ENCODE results near the gene ACP7. TPM values are rescaled to one million over a fixed set of nuclear protein-coding genes. Genes with fewer than 3 reads are reported as not detected.

Gene ACP7
- total and polyA plus RNA-seq, 9 of the 15 experiments (the other 6 are each of a cell fraction or from before 2014, with no cell fraction given): not detected

DNA sequence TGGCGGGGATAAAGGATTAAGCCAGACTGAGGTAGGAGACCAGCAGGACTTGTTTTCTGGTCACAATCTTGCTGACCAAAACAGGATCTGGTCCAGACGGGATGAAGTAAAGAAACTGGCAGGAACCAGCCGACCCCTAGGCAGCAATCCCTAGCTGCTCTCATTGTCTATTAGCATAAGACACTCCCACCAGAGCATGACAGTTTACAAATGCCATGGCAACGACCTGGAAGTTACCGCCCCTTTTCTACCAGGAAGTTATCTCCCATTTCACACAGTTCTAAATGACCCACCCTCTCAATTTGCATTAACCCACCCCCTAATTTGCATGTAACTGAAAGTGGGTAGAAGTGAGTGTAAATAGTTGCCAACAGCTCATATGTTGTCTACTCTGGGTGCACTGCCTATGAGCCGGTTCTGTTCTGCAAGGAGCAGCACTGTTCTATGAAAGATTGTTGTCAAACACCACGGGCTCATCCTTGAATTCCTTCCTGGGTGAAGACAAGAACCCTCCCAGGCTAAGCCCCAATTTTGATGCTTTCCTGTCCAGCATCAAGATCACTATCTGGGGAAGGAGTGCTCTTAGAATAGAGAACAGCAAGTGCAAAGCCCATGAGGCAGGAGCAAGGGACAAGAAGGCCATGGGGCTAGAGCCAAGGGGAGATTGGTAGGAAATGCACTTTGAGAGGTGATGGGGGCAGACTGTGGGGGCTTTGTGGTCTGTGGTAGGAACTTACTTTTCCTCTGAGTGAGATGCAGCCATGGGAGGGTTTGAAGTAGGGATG lies 37.9 kb upstream of the ACP7 start (continued):
- TF ChIP-seq NR2C2 (CRISPR knock-in tag; IDR thresholded peaks at IDR 0.05) (peak; percentile 71; the same call in 1 of the 2 replicates), NR2C2 (tag; IDR thresholded peaks at IDR 0.05) (peak; percentile 98), PRMT5 (CRISPR knock-in tag; IDR thresholded peaks at IDR 0.05) (no peak), JUN (IDR thresholded peaks at IDR 0.05; ENCODE audit: borderline replicate concordance, low read depth, low read length) (0 out of 2 replicates have a peak, but pooled peaks have one; percentile 4), JUN (CRISPR knock-in tag; IDR thresholded peaks at IDR 0.05; ENCODE audit: borderline replicate concordance) (no peak), ZNF124 (CRISPR knock-in tag; IDR thresholded peaks at IDR 0.05) (no peak), PTTG1 (tag; IDR thresholded peaks at IDR 0.05; ENCODE audit: low read depth) (no peak), DPF2 (IDR thresholded peaks at IDR 0.05) (peak; percentile 15; the same call in 1 of the 2 replicates), ELF1 (tag; IDR thresholded peaks at IDR 0.05) (peak; percentile 78), SNRNP70 (optimal IDR thresholded peaks at IDR 0.05; ENCODE audit: low read depth, low read length) (no peak), PYGO2 (tag; IDR thresholded peaks at IDR 0.05) (no peak), RFX1 (IDR thresholded peaks at IDR 0.05) (peak; percentile 98), ZNF184 (CRISPR knock-in tag; IDR thresholded peaks at IDR 0.05) (no peak), FOXJ2 (tag; IDR thresholded peaks at IDR 0.05) (peak; percentile 88), TEAD4 (IDR thresholded peaks at IDR 0.05; ENCODE audit: low read length) (peak; percentile 6; the same call in 1 of the 2 replicates), TEAD4 (CRISPR knock-in tag; IDR thresholded peaks at IDR 0.05; ENCODE audit: borderline replicate concordance) (no peak), NBN (IDR thresholded peaks at IDR 0.05; ENCODE audit: low read depth) (no peak), ZNF143 (CRISPR knock-in tag; IDR thresholded peaks at IDR 0.05) (no peak), THRAP3 (IDR thresholded peaks at IDR 0.05; ENCODE audit: borderline replicate concordance) (no peak), GABPA (tag; conservative IDR thresholded peaks at IDR 0.05; ENCODE audit: low read depth) (peak; percentile 93), SIN3B (IDR thresholded peaks at IDR 0.05; ENCODE audit: low read depth) (no peak), MECOM (CRISPR knock-in tag; IDR thresholded peaks at IDR 0.05) (no peak), FOXM1 (IDR thresholded peaks at IDR 0.05; ENCODE audit: low read depth) (no peak), FOXM1 (CRISPR knock-in tag; IDR thresholded peaks at IDR 0.05; ENCODE audit: low read depth) (no peak), POLR3A (IDR thresholded peaks at IDR 0.05; ENCODE audit: borderline replicate concordance, extremely low read depth, insufficient read depth, insufficient read length) (no peak), CBFB (CRISPR knock-in tag; IDR thresholded peaks at IDR 0.05) (no peak), ZNF140 (CRISPR knock-in tag; IDR thresholded peaks at IDR 0.05) (no peak)
- TF ChIP-seq, protein P1, sequence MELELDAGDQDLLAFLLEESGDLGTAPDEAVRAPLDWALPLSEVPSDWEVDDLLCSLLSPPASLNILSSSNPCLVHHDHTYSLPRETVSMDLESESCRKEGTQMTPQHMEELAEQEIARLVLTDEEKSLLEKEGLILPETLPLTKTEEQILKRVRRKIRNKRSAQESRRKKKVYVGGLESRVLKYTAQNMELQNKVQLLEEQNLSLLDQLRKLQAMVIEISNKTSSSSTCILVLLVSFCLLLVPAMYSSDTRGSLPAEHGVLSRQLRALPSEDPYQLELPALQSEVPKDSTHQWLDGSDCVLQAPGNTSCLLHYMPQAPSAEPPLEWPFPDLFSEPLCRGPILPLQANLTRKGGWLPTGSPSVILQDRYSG (tag; conservative IDR thresholded peaks at IDR 0.05; ENCODE audit: low read depth): no peak
- TF ChIP-seq, protein P2, sequence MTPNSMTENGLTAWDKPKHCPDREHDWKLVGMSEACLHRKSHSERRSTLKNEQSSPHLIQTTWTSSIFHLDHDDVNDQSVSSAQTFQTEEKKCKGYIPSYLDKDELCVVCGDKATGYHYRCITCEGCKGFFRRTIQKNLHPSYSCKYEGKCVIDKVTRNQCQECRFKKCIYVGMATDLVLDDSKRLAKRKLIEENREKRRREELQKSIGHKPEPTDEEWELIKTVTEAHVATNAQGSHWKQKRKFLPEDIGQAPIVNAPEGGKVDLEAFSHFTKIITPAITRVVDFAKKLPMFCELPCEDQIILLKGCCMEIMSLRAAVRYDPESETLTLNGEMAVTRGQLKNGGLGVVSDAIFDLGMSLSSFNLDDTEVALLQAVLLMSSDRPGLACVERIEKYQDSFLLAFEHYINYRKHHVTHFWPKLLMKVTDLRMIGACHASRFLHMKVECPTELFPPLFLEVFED (CRISPR knock-in tag; conservative IDR thresholded peaks at IDR 0.05): no peak

Data from K562 (cell line).